ENCODE measurements around the gene CHAF1B.

GRCh38 chr21:36411301-36411700 is 26.1 kb downstream of the CHAF1B start:
- TF ChIP-seq POLR2AphosphoS5 (IDR thresholded peaks at IDR 0.05; ENCODE audit: low read depth, low read length) = no peak
- no peak for TF ChIP-seq POLR2A (IDR thresholded peaks at IDR 0.05; ENCODE audit: low read depth, low read length)

Data from GM12892 (cell line).